ENCODE measurements around the gene SNX30. TPM values are rescaled to one million over a fixed set of nuclear protein-coding genes. Genes with fewer than 3 reads are reported as not detected.

Gene SNX30
- polyA plus RNA-seq, 4 donors = 12.0 to 21.3 (median 19.4) TPM

DNA sequence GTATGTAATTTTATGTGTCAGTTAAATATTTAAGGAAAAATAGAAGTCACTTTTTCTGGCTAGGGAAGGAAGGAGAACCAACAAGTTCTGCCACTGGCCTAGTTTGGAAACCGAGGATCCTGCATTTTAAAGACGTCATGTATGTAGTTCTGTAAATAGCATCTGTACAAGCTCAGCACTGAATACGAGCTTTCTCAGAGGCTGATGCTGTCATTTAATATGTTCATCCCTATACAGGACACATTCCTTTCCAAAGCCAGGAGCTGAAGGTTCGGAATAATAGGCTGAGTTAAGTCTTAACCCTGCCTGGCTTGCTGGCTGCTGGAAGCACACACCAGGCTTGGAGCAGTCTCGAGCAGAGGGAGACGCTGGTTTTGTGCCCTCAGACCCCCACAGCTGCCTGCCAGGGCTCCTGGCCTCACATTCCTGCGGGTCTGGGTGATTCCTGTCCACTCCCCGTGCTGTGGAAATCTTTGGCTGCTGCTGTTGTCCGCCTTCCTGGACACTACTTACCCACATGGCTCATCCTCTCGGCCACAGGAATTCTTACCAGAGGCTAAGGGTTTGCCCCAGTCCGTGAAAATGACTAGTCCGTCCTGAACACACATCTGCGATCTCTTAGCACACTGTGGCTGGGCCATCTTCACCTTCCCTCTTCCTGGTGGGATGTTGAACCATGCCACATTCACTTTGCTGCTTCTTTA is 103.5 kb downstream of the SNX30 start:
- no peak for DNase-seq (ENCODE audit: low read depth in 4 of 4, low spot score in 3 of 4)

DNA sequence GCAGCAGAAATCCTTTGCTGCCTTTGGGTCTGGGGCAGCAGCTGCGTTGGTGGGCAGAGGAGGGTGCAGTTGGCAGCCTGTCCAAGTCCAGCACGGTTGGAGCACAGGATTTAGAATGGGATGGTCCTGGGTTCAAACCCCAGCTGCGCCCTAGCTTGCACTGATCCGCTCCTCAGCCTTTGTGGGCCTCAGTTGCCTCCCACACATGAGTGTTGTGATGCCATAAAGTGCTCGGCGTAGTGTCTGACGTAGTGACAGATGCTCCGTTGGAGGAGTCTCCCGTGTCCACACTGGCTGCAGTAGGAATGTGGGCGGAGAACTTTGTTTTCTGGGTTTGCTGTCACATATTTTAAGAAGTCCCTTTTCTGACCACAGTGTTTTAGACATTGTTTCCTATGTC is 104.1 kb downstream of the SNX30 start:
- no peak for DNase-seq (ENCODE audit: low read depth in 4 of 4, low spot score in 3 of 4)

DNA sequence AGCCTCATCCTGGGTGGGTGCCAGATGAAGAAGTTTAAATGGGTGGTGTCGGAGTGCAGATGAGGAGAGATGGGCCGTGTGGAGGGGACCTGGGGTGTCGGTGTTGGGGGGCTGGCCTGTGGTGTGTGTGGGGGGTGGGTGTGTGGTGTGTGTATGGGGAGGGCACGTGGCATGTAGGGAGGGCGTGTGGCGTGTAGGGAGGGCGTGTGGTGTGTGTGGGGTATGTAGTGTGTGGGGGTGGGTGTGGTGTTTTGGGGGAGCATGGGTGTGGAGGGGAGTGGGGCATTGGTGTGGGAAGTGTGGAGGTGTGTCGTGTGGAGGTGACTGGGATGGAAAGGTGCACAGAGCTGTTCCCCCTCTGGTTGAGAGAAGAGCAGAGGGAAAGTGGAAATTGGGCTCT is 105.6 kb downstream of the SNX30 start:
- DNase-seq (ENCODE audit: low read depth in 4 of 4, low spot score in 3 of 4) = no peak

GRCh38 chr9:112856843-112857242 is 106.3 kb downstream of the SNX30 start:
- no peak for DNase-seq (ENCODE audit: low read depth in 4 of 4, low spot score in 3 of 4)

DNA sequence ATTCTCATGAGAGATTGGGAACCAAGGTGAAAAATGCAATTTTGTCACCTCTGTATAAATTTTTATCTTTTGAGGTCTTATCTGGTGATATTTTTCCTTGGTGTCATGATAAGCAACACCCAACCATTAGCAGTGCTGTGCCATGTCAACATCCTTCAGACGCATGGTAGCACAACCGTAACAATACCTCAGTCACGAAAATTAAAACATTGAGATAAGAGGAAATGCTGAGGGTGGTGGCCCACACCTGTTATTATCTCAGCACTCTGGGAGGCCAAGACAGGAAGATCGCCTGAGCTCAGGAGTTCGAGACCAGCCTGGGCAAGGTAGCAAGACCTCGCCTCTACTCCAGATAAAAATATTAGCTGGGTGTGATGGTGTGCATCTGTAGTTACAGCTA is 107.4 kb downstream of the SNX30 start:
- no peak for DNase-seq (ENCODE audit: low read depth in 4 of 4, low spot score in 3 of 4)

DNA sequence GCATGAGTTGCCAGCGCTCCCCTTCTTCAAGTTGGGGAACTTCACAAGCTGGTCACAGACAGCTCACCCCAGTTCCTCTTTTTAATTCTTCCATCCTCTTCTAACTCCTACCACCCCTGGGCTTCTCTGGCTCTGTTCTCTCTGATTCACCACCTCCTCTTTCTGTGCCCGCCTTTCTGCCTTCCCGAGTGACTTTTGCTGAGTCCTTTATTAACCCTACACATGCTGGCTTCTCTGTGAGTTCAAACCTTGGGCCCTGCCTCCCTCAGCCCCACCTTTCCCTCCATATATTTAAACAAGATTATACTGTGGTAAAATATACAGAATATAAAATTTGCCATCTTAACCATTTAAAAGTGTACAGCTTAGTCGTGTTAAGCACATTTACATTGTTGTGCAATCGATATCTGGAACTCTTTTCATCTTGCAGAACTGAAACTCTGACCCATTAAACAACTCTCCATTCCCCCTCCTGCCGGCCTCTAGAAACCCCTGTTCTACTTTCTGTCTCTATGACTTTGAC is 108.1 kb downstream of the SNX30 start:
- DNase-seq (ENCODE audit: low read depth in 4 of 4, low spot score in 3 of 4) = no peak

DNA sequence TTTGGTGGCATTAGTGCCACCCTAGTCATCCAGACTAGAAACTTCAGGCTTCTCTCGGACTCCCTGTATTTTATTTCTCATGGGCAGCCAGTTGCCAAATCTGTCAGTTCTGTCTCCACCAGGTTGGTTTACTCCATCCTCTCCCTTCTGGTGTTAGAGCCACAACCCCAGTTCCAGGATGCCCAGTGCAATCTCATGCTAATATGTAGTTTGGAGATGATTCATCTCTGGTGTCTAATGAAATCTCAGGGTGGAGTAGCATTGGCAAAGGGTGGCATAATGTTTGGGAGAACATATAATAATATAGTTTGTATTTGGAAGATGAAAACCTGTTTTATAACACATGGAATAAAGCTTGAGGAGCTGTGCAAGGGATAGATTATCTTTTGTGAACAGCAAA is 109.9 kb downstream of the SNX30 start:
- no peak for DNase-seq (ENCODE audit: low read depth in 4 of 4, low spot score in 3 of 4)

DNA sequence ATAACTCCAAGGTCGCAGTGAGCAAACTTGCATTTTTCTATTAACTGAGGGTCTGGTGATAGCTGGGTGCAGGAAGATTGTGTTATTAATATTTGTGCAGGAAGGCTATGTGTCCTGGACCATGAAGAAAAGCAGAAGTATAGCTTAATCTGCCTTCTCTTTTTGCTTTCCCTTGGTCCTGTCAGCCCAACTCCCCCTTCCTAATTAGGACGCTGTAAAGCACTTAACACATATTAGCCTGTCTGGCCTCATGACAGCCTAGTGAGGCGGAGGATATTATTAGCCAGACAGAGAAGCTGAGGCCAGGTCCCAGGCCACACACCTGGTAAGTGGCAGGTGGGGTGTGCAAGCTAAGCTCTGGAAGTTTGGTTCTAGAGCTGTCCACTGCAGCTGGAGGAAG is 110.6 kb downstream of the SNX30 start:
- no peak for DNase-seq (ENCODE audit: low read depth in 4 of 4, low spot score in 3 of 4)

- DNase-seq (ENCODE audit: low read depth in 4 of 4, low spot score in 3 of 4) = no peak
Observed at GRCh38 chr9:112861638-112862555, 111.3 kb downstream of the SNX30 start.

DNA sequence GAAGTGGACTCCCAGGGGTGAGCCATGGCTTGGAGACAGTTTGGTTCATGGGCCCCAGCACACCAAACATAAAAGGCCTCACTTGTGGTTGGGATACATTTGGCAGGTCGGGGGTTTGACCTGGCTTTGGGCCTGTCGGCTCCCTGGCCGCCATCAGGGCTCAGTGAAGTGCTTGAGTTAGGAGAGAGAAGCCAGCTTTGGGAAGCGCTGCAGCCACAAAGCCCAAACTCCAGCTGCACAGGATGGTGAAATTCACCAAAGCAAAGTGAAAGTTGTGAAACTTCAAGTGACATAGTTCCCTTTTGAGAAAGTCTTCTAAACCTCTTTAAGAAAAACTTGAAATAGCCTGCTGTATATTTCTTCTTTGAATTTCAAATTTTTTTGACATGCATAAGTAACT is 112.7 kb downstream of the SNX30 start:
- DNase-seq (ENCODE audit: low read depth in 4 of 4, low spot score in 3 of 4) = no peak

- no peak for DNase-seq (ENCODE audit: low read depth in 4 of 4, low spot score in 3 of 4)
Observed at GRCh38 chr9:112863746-112864145, 113.2 kb downstream of the SNX30 start.

DNA sequence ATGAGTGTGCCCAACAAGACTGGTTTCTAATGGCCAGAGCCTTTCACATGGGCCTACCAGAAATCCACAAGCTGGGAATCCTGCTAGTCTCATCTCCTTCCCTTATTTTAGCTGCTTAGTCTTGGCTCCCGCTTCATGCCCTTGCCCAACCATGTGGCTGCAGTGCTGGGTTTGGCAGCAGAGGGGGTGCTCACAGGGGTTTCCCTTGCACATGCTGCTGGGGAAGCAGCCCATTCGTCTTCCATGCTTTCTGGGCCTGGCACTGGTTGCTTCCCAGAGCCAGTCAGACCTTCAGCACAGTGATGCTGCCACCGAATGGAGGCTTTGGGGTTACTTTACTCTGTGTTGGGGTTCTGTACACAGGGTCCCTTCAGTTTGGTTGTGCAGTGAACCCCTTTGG is 113.8 kb downstream of the SNX30 start:
- no peak for DNase-seq (ENCODE audit: low read depth in 4 of 4, low spot score in 3 of 4)

DNA sequence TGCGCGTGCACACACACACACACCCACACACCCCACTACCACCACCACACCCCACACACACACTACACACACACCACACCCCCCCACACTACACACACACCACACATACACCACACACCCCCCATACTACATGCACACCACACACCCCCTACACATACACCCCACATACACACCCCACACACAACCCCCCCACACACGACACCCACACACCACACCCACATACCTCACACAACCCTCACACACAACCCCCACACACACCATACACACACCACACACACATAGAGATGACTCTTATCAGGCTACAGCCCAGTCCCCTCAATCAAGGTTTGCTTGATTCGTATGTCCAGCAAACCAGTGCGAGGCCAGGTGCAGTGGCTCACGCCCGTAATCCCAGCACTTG is 114.4 kb downstream of the SNX30 start:
- no peak for DNase-seq (ENCODE audit: low read depth in 4 of 4, low spot score in 3 of 4)

DNA sequence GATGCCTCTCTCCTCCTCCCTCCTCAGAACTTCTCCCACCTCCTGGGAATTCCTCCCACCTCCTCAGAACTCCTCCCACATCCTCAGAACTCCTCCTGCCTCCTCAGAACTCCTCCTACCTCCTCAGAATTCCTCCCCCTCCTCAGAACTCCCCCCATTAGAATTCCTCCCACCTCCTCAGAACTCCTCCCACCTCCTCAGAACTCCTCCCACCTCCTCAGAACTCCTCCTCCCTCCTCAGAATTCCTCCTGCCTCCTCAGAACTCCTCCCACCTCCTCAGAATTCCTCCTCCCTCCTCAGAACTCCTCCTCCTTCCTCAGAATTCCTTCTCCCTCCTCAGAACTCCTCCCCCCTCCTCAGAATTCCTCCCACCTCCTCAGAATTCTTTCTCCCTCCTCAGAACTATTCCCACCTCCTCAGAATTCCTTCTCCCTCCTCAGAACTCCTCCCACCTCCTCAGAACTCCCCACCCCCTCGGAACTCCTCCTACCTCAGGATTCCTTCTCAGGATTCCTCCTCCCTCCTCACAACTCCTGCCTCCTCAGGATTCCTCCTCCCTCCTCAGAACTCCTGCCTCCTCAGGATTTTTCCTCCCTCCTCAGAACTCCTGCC is 116.2 kb downstream of the SNX30 start:
- DNase-seq (ENCODE audit: low read depth in 4 of 4, low spot score in 3 of 4) = no peak

DNA sequence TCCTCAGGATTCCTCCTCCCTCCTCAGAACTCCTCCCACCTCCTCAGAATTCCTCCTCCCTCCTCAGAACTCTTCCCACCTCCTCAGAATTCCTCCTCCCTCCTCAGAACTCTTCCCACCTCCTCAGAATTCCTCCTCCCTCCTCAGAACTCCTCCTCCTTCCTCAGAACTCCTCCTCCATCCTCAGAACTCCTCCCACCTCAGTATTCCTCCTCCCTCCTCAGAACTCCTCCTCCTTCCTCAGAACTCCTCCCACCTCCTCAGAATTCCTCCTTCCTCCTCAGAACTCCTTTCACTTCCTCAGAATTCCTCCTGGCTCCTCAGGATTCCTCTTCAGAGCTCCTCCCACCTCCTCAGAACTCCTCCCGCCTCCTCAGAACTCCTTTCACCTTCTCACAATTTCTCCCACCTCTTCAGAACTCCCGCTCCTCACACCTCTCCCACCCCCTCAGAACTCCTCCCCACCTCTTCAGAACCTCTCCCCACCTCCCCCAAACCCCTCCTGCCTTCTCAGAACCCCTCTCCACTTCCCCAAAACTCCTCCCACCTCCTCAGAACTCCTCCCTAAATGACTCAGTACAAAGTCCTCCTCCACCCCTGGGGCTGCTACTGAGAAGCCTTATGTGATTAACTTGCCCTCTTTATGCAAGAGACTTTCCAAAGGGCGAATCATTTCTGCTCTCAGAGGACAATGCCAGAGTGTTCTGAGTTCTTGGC is 116.9 kb downstream of the SNX30 start:
- no peak for DNase-seq (ENCODE audit: low read depth in 4 of 4, low spot score in 3 of 4)

DNA sequence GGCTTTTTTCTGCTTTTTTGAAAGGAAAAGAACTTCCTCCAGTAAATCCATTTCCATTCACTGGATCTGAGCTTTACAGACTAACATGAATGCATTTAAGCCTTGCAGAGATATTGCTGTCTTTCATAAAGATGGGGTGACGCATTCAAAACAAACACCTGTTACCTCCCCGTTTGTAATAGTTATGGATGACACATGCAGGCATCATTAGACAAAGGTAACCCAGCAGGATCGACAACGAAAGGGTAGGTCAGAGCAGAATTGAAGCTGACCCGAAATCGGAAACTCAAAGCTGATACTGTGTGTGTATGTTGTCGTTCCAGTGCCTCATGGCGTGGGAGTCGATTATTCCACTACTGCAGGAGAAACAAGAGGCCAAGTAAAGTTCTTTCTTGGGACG is 117.9 kb downstream of the SNX30 start:
- no peak for DNase-seq (ENCODE audit: low read depth in 4 of 4, low spot score in 3 of 4)

DNA sequence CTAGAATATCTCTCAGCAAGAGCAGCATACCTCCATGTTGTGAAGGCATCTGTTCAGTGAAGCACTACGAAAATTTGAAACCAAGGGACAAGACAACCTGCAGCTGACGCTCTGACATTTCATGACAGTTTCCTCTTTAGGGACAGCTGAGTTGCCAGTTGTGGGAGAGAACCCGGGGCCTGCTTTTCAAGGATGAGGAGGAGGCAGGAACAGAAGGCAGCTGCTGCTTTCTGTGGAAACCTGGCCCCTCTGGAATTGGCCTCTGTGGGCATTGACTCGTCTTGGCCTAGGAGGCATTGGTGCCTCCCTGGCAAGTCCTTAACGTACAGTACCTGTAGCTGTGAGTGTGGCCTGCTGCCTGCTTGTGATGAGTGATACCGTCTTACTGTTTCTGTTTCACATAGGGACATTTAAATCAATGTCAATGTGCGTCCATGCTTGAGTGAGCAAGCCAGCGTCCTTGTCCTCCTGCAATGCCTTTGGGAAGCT is 118.5 kb downstream of the SNX30 start:
- DNase-seq (ENCODE audit: low read depth in 4 of 4, low spot score in 3 of 4) = no peak

DNA sequence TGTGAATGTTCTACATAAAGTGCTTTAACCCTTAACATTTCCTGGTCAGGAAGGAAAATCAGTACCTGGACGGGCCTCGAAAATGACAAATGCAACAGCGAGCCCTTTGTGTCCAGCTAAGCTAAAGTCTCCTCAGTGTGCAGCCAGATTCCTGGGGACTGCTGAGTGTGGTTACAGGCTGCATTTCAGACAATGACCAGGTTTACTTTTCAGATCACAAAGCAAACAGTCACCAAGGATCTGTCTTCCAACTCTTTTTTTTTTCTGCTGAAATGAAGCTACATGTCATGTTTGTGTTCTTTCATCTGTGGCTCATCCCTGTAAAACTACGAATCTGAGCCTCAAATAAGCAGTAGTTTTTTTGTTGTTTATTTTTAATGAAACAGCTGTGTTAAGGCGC is 119.4 kb downstream of the SNX30 start:
- no peak for DNase-seq (ENCODE audit: low read depth in 4 of 4, low spot score in 3 of 4)

DNA sequence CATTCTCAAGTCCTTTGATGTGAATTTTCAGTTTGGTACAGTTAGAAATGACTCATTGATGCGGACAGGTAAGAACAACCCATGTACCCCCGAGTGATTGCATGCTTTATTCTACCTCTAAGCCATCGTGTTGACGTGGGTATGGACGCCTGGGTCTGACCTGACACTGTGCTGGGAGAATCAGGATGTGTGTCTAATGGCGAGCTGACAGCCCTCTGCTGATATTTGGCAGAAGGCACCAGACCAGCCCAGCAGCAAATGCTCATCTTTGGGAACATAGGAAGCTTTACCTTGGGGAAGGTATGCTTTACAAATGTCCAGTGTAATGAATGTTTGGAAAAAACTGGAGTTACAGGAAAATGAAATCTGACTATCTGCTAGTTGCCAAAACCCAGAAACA is 120.0 kb downstream of the SNX30 start:
- no peak for DNase-seq (ENCODE audit: low read depth in 4 of 4, low spot score in 3 of 4)

- DNase-seq (ENCODE audit: low read depth in 4 of 4, low spot score in 3 of 4) = no peak
Observed at GRCh38 chr9:112872019-112872418, 121.5 kb downstream of the SNX30 start.

Data from left renal pelvis (tissue), 4 donors.